Body of pancreas (tissue), 4 donors: Measurements from ENCODE around the gene EFCAB9. TPM values are rescaled to one million over a fixed set of nuclear protein-coding genes. Genes with fewer than 3 reads are reported as not detected.

Experiments used
- ATAC-seq: fragments of 150-250 bp; one replicate; pipeline ENCODE4 v1.9.1; 2016
- DNase-seq, 4 donors: peaks; one replicate each; pipeline ENCODE4 v3.0.0-alpha.2; 2019
- H3K27ac ChIP-seq, 4 donors: fragments of 200-600 bp; sonication (generic); 1 replicate in 3 of 4; 2 replicates in 1 of 4; pipeline versions ENCODE4 v1.5.1 to v1.6.1; 2016 to 2019; ENCODE audit warnings: mild to moderate bottlenecking in 1 of 4, mixed read lengths in 1 of 4, moderate library complexity in 1 of 4
- H3K27me3 ChIP-seq, 2 donors: fragments of 200-600 bp; sonication (generic); one replicate each; pipeline ENCODE4 v1.6.0; 2016; ENCODE audit warnings: mild to moderate bottlenecking in 1 of 2
- H3K36me3 ChIP-seq, 2 donors: fragments of 200-600 bp; sonication (generic); replicated peaks in 1 of 2; 2 replicates each; pipeline ENCODE4 v1.5.1; 2016; ENCODE audit warnings: low read depth in 2 of 2; ENCODE audit not compliant: insufficient read depth in 1 of 2
- H3K4me1 ChIP-seq: fragments of 200-600 bp; sonication (generic); one replicate; pipeline ENCODE4 v1.6.0; 2016
- H3K4me3 ChIP-seq, 2 donors: fragments of 200-600 bp; sonication (generic); 1 replicate in 1 of 2; 2 replicates in 1 of 2; pipeline ENCODE4 v1.5.1; 2016 to 2019
- H3K9me3 ChIP-seq, 3 donors: fragments of 200-600 bp; sonication (generic); 1 replicate in 2 of 3; 2 replicates in 1 of 3; pipeline ENCODE4 v1.5.1; 2016
- POLR2A ChIP-seq, 3 donors: fragments of 450-650 bp; IDR thresholded peaks; one replicate each; pipeline ENCODE4 v1.6.1; 2016; ENCODE audit warnings: antibody characterized with exemption in 3 of 3, mild to moderate bottlenecking in 2 of 3
- WGBS, 2 donors: methylation state at CpG; one replicate each; pipeline ENCODE4 v1.1.5; 2017; 5-methylcytosine and 5-hydroxymethylcytosine counted together
- intact Hi-C: fragments of 100-400 bp; cut with DNase I; formaldehyde crosslinking; loops from one replicate; pipeline ENCODE4 v1.15.1; 2023
- total RNA-seq, 2 donors: library from RNA; depleted of rRNA; stranded (reverse); fragments of >200 nt; gene quantifications; one replicate each; pipeline ENCODE4 v1.1.0, GENCODE V29; 2016
- TF ChIP-seq, protein P1 (sequence below), 7 experiments: fragments of 450-650 bp in 4 of 7; fragments of 200-600 bp in 3 of 7; sonication (generic) in 3 of 7; IDR thresholded peaks; one replicate each; pipeline ENCODE4 v1.5.1; 2016 to 2019; ENCODE audit warnings: antibody characterized with exemption in 7 of 7

The EFCAB9 gene
- total RNA-seq, 2 donors from 2014 or later, result not detected

DNA sequence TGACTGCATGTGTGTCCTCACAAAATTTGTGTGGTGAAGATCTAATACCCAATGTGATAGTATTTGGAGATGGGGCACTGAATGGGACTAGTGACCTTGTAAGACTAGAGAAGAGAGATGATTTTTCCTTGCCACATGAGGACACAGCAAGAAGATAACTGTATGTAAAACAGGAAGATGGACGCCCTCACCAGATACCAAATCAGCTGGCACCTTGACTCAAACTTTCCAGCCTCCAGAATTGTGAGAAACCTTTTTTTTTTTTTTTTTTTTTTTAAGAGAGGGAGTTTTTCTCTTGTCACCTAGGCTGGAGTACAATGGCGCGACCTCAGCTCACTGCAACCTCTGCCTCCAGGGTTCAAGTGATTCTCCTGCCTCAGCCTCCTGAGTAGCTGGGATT, 49.3 kb downstream of the EFCAB9 start:
- ATAC-seq (no peak), DNase-seq (no peak)
- WGBS, 2 donors, result 96% methylated on average over 3 of the region's 3 CpGs
- Histone ChIP-seq H3K36me3 (no peaks in the 10 kb centered on the region), H3K9me3 (no peaks in the 10 kb centered on the region), H3K4me1 (no peaks in the 10 kb centered on the region), H3K27ac (no peak overlapping the region), H3K4me3 (no peak overlapping the region), H3K27me3 (no peaks in the 10 kb centered on the region)
- TF ChIP-seq POLR2A (IDR thresholded peaks at IDR 0.05), result no peak
- TF ChIP-seq, protein P1, sequence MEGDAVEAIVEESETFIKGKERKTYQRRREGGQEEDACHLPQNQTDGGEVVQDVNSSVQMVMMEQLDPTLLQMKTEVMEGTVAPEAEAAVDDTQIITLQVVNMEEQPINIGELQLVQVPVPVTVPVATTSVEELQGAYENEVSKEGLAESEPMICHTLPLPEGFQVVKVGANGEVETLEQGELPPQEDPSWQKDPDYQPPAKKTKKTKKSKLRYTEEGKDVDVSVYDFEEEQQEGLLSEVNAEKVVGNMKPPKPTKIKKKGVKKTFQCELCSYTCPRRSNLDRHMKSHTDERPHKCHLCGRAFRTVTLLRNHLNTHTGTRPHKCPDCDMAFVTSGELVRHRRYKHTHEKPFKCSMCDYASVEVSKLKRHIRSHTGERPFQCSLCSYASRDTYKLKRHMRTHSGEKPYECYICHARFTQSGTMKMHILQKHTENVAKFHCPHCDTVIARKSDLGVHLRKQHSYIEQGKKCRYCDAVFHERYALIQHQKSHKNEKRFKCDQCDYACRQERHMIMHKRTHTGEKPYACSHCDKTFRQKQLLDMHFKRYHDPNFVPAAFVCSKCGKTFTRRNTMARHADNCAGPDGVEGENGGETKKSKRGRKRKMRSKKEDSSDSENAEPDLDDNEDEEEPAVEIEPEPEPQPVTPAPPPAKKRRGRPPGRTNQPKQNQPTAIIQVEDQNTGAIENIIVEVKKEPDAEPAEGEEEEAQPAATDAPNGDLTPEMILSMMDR (IDR thresholded peaks at IDR 0.05), result no peak
- intact Hi-C loops, result no loop called here

DNA sequence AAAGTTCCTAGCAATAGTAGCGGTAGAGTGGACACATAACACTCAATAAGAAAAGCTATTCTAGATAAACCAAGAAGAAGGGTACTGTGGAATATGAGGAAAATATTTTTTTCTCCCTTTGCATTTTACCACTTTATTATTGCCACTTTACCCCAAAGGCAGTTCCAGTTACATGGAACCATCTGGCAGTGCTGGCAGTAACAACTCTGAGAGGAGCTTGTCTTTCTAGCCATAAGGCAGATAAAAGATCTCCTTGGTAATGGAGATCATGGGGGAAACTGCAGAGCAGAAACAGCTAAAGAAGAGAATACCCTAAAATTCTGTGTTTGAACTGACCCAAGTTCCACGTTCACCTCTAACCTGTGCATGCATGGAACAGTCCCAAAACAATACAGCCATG, 51.1 kb downstream of the EFCAB9 start:
- intact Hi-C loops, result no loop called here
- no peak overlapping the region for H3K4me3 ChIP-seq
- no peak overlapping the region for H3K27ac ChIP-seq
- no peaks in the 10 kb centered on the region for H3K36me3 ChIP-seq
- no peak for ATAC-seq
- DNase-seq, result no peak
- H3K9me3 ChIP-seq, result no peaks in the 10 kb centered on the region
- 92 to 97% methylated on average over 2 of the region's 2 CpGs for WGBS, 2 donors
- no peaks in the 10 kb centered on the region for H3K4me1 ChIP-seq
- no peak for TF ChIP-seq POLR2A (IDR thresholded peaks at IDR 0.05)
- TF ChIP-seq, protein P1 (IDR thresholded peaks at IDR 0.05), result no peak
- H3K27me3 ChIP-seq, result no peaks in the 10 kb centered on the region

DNA sequence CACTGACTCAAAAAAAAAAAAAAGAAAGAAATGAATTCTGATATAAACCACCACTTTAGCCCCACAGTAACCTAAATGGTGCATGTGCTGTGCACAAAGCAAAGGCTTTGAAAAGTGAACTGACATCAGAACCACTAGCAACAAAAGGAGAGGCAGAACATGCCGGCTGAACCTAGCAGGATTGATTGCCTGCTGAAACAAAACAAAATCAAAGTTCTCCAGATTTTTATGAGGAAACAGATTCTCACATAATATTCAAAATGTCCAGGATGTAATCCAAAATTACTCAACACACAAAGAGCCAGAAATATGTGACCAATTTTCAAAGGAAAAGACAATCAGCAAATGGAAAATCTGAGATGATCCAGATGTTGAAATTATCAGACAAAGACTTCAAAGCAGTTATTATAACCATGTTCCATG, 51.7 kb downstream of the EFCAB9 start:
- no peaks in the 10 kb centered on the region for H3K4me1 ChIP-seq
- H3K9me3 ChIP-seq, result no peaks in the 10 kb centered on the region
- 75 to 86% methylated on average over 1 of the region's 1 CpG for WGBS, 2 donors
- H3K4me3 ChIP-seq, result no peak overlapping the region
- DNase-seq (no peak), ATAC-seq (no peak)
- H3K36me3 ChIP-seq, result no peaks in the 10 kb centered on the region
- no peaks in the 10 kb centered on the region for H3K27me3 ChIP-seq
- no peak overlapping the region for H3K27ac ChIP-seq
- TF ChIP-seq, protein P1 (IDR thresholded peaks at IDR 0.05), result no peak
- no peak for TF ChIP-seq POLR2A (IDR thresholded peaks at IDR 0.05)
- intact Hi-C loops, result no loop called here

DNA sequence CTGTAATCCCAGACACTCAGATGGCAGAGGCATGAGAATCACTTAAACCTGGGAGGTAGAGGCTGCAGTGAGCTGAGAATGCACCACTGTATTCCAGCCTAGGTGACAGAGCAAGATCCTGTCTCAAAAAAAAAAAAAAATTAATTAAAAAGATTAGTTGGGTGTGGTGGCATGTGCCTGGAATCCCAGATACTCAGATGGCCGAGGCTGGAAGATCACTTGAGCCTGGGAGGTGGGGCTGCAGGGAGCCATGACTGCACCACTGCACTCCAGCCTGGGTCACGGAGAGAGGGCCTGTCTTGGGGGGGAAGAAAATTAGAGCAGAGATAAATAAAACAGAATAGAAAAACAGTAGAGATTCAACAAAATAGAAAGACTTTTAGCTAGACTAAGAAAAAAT, 54.7 kb downstream of the EFCAB9 start:
- intact Hi-C loops, result no loop called here
- no peak for ATAC-seq
- no peak for TF ChIP-seq POLR2A (IDR thresholded peaks at IDR 0.05)
- TF ChIP-seq, protein P1 (IDR thresholded peaks at IDR 0.05), result no peak

DNA sequence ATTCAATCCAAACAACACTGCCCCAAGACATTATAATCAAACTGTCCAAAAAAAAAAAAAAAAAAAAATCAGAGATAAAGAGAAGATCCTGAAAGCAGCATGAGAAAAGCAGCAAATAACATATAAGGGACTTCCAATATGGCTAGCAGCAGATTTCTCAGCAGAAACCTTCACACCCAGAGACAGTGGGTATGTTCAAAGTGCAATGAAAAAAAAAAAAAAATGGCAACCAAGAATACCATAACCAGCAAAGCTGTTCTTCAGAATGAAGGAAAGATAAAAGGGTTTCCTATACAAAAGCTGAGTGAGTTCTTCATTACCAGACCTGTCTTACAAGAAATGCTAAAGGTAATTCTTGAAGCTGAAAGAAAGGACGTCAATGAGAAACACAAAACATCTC, 57.4 kb downstream of the EFCAB9 start:
- H3K9me3 ChIP-seq, result no peaks in the 10 kb centered on the region
- H3K4me1 ChIP-seq, result no peaks in the 10 kb centered on the region
- TF ChIP-seq, protein P1 (IDR thresholded peaks at IDR 0.05), result no peak
- no peak for TF ChIP-seq POLR2A (IDR thresholded peaks at IDR 0.05)
- no peak overlapping the region for H3K27ac ChIP-seq
- no peak overlapping the region for H3K4me3 ChIP-seq
- WGBS, 2 donors, result 97 to 100% methylated on average over 1 of the region's 1 CpG
- no peak for ATAC-seq
- no peak for DNase-seq
- intact Hi-C loops, result no loop called here
- no peaks in the 10 kb centered on the region for H3K36me3 ChIP-seq
- H3K27me3 ChIP-seq, result no peaks in the 10 kb centered on the region

More for the DNA sequence above, 54.7 kb downstream of the EFCAB9 start:
- no peak for DNase-seq
- H3K9me3 ChIP-seq, result no peaks in the 10 kb centered on the region
- no peaks in the 10 kb centered on the region for H3K36me3 ChIP-seq
- H3K27me3 ChIP-seq, result no peaks in the 10 kb centered on the region
- H3K4me3 ChIP-seq, result no peak overlapping the region
- H3K4me1 ChIP-seq, result no peaks in the 10 kb centered on the region
- WGBS, 2 donors, result 79 to 94% methylated on average over 2 of the region's 2 CpGs
- no peak overlapping the region for H3K27ac ChIP-seq
